Measurements from ENCODE around the gene SLC35F4. TPM values are rescaled to one million over a fixed set of nuclear protein-coding genes. Genes with fewer than 3 reads are reported as not detected.

The SLC35F4 gene
- total RNA-seq, 1 experiment from 2014 or later = not detected

DNA sequence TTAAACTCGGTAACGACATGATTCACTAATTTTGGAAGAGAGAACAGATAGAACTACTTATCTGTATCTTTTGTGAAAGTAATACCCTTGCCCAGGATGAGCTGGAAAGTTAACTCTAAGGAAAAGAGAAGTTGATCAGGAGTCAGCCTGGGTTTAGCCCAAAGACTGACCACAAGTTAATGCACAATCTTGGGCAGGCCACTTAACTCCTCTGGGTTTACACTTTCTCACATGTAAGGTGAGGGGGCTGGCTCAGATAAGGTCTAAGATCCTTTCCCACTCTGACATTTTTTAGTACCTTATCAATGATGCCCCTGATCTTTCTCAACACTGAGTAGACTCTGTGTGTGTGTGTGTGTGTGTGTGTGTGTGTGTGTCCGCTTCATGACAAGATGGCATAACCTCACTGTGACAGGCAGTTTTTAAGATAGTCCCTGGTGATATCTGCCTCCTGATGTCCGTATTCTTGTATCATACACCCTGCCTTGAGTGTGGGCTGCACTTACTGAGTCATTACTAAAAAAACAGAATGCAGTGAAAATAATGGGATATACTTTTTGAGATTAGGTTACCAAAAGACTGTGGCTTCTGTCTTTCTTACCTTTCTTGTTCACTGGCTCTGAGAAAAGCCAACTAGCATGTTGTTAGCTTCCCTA is 316.0 kb downstream of the SLC35F4 start:
- DNase-seq (ENCODE audit: extremely low read depth, low read depth) = no peak

DNA sequence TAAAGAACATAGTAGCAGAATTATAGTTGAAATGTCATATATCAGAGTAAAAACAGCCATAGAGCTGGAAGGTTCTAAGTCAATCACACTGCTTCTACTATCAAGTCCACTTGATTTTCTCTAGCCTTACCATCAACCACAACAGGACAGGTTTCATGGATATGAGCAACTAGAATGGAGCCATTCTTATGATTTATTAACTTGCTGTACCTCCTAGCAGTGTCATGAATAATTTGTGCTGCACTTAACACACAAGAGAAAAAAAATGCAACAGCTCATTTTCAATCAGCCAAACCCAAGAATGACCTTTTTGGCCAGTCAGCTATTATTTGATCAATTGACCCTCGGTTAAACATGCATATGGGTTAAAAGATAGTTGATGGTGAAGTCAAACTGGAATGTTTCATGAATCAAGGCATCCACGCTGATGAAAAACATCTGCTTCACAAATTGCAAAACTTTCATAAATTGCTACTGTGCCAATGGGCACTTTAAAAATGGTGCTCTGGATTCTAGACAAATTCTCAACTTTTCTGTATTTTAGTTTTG is 316.8 kb downstream of the SLC35F4 start:
- DNase-seq (ENCODE audit: extremely low read depth, low read depth) = no peak

DNA sequence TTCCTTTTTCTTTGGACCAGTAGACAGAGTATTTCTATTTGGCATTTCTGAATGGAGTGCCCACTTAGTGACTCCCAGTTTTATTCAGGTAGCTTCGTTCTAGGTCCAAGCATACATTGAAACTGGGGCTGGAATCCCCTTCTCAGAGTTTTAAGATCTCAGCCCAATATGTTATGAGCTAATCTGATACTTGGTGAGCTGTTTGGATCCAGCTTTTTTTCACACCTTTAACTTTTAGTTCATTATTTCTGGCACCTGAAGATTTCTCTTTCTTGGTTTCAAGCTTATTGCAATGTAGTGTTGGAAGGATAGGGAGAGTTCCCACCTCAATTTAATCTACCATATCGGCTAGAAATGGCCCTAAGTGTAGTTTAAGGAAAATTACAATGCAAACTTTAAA is 318.8 kb downstream of the SLC35F4 start:
- DNase-seq (ENCODE audit: extremely low read depth, low read depth) = no peak

DNA sequence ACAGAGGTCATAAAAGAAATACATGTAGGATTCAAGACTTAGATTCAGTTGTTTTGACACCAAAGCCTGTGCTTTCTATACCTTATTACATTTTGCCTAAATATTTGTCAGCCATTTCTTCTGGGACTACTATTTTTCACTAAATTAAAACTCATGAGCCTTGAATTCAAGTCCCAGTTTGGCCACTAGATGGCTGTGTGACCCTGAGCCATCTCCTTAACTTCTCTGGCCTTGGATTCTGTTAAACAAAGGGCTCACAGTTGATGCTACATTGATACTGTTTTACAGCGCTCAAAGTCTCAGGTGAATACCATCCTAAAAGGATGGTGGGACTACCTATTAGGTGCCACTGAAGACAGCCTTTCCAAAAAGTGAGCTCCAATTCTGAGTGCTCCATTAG is 332.7 kb downstream of the SLC35F4 start:
- peak; percentile 23 for DNase-seq (ENCODE audit: extremely low read depth, low read depth)

DNA sequence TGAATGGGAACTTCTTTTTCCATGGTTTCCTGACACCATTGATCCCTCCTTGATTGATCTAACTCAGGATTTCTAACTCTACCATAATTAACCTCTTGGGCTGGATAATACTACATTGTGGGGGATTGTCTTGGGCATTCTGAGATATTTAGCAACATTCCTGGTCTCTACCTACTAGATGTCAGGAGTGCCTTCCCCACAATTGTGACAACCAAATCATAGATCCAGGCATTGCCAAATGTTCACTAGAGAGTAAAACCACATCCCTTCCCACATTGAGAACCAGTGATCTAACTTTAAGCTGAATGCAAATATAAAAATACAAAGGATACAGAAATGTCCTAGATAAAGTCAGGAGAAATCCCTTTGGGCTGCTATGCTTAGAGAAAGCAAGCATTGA is 335.3 kb downstream of the SLC35F4 start:
- DNase-seq (ENCODE audit: extremely low read depth, low read depth) = no peak

DNA sequence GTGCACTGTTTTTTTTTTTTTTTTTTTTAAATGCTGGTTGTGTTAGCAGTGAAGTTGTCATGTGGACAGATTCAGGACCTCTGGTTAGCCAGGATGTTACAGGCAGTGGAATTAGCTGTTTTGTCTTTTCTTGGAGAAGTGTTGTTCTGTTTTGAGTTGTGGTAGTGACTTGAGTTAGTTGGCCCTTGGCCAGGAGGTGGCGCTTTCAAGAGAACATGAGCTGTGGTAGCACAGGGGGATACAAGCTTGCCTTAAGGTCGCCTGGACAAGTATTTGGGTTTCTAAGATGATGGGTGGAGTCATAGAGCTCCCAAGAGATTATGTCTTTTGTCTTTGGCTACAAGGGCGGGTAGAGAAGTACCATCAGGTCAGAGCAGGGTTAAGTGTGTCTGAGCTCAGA is 338.9 kb downstream of the SLC35F4 start:
- no peak for DNase-seq (ENCODE audit: extremely low read depth, low read depth)

DNA sequence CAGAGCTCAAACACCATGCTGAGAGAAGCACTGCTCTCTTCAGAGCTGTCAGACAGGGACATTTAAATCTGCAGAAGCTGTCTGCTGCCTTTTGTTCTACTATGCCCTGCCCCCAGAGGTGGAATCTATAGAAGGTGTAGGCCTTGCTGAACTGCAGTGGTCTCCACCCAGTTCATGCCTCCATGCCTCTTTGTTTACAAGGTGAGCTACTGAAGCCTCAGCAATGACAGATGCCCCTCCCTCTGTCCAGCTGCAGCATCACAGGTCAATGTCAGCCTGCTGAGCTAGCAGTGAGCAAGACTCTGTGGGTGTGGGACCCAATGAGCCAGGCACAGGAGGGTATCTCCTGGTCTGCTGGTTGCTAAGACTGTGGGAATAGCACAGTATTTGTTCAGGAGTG is 346.8 kb downstream of the SLC35F4 start:
- no peak for DNase-seq (ENCODE audit: extremely low read depth, low read depth)
